ENCODE measurements around the gene FDPS. TPM values are rescaled to one million over a fixed set of nuclear protein-coding genes. Genes with fewer than 3 reads are reported as not detected.

The FDPS gene
- total RNA-seq, 1 experiment from 2014 or later = 301 TPM

GRCh38 chr1:155325603-155325893 is 16.9 kb downstream of the FDPS start:
- no peak for ATAC-seq
- CTCF ChIA-PET = interaction anchor here (1.1 kb wide), 1 partner anchor 75 kb away, joined by 4 read pairs; no protein-coding TSS in a partner anchor
- no peak for TF ChIP-seq EZH2phosphoT487 (IDR thresholded peaks at IDR 0.05; ENCODE audit: borderline replicate concordance, low read length)
- no peak for TF ChIP-seq CTCF (conservative IDR thresholded peaks at IDR 0.05; ENCODE audit: low read depth, low read length)
- TF ChIP-seq EZH2 (IDR thresholded peaks at IDR 0.05; ENCODE audit: low read length, unreplicated experiment) = no peak
- no peak for DNase-seq
- Histone ChIP-seq H2AFZ (ENCODE audit: low read length) (peak overlapping the region; percentile 92; the same call in 1 of the 2 replicates), H3K9me2 (replicated peaks; ENCODE audit: low read length) (no peaks in the 10 kb centered on the region), H3K4me2 (ENCODE audit: low read length) (peak overlapping the region; percentile 93), H3K36me3 (ENCODE audit: low read depth, low read length) (peaks cover 19% of the 10 kb centered on the region), H3K9ac (ENCODE audit: low read length) (peak overlapping the region; percentile 84), H3K27me3 (ENCODE audit: low read length) (no peaks in the 10 kb centered on the region), H3K27ac (ENCODE audit: low read length) (no peak overlapping the region), H3K79me2 (ENCODE audit: low read length) (peaks cover 29% of the 10 kb centered on the region), H3K9me3 (ENCODE audit: low read length) (no peaks in the 10 kb centered on the region), H3K4me1 (ENCODE audit: insufficient read depth, low read length) (peaks cover 27% of the 10 kb centered on the region), H3F3A (ENCODE audit: low read length, unreplicated experiment) (no peaks in the 10 kb centered on the region), H3K4me3 (ENCODE audit: low read length) (peak overlapping the region; percentile 80), H4K20me1 (ENCODE audit: low read length) (0 out of 2 replicates have a peak, but pooled peaks cover 3% of the 10 kb centered on the region)
- no TSS peak for BruUV-seq (replicated peaks)
- intact Hi-C loops (cut with micrococcal nuclease) = loop anchor here (1.0 to 2.0 kb wide), 2 partner anchors 75 to 119 kb away; partner anchors contain the start of gene THBS3
- POLR2A ChIA-PET (ENCODE audit: unreplicated experiment) = no interaction called here

GRCh38 chr1:155326020-155326526 is 17.4 kb downstream of the FDPS start:
- peaks cover 27% of the 10 kb centered on the region for H3K4me1 ChIP-seq (ENCODE audit: insufficient read depth, low read length)
- TF ChIP-seq EZH2 (IDR thresholded peaks at IDR 0.05; ENCODE audit: low read length, unreplicated experiment) (no peak), CTCF (conservative IDR thresholded peaks at IDR 0.05; ENCODE audit: low read depth, low read length) (no peak), EZH2phosphoT487 (IDR thresholded peaks at IDR 0.05; ENCODE audit: borderline replicate concordance, low read length) (no peak)
- DNase-seq (no peak), ATAC-seq (no peak)
- peaks cover 24% of the 10 kb centered on the region for H3K36me3 ChIP-seq (ENCODE audit: low read depth, low read length)
- H3K9me2 ChIP-seq (replicated peaks; ENCODE audit: low read length) = no peaks in the 10 kb centered on the region
- ChIA-PET POLR2A (ENCODE audit: unreplicated experiment) (no interaction called here), CTCF (no interaction called here)
- no peaks in the 10 kb centered on the region for H3F3A ChIP-seq (ENCODE audit: low read length, unreplicated experiment)
- intact Hi-C loops (cut with micrococcal nuclease) = no loop called here
- no peak overlapping the region for H3K27ac ChIP-seq (ENCODE audit: low read length)
- BruUV-seq (replicated peaks) = no TSS peak
- H3K9ac ChIP-seq (ENCODE audit: low read length) = no peak overlapping the region
- H3K79me2 ChIP-seq (ENCODE audit: low read length) = peaks cover 29% of the 10 kb centered on the region
- H4K20me1 ChIP-seq (ENCODE audit: low read length) = 0 out of 2 replicates have a peak, but pooled peaks cover 3% of the 10 kb centered on the region
- H3K4me2 ChIP-seq (ENCODE audit: low read length) = peak overlapping the region; percentile 93
- H2AFZ ChIP-seq (ENCODE audit: low read length) = no peak overlapping the region
- no peaks in the 10 kb centered on the region for H3K27me3 ChIP-seq (ENCODE audit: low read length)
- no peaks in the 10 kb centered on the region for H3K9me3 ChIP-seq (ENCODE audit: low read length)
- peak overlapping the region; percentile 80 for H3K4me3 ChIP-seq (ENCODE audit: low read length)

GRCh38 chr1:155326631-155327037 is 18.0 kb downstream of the FDPS start:
- no TSS peak for BruUV-seq (replicated peaks)
- Histone ChIP-seq H3K4me2 (ENCODE audit: low read length) (0 out of 2 replicates have a peak overlapping the region, but pooled peaks have one; percentile 93), H3K27ac (ENCODE audit: low read length) (no peak overlapping the region), H3F3A (ENCODE audit: low read length, unreplicated experiment) (no peaks in the 10 kb centered on the region), H3K4me1 (ENCODE audit: insufficient read depth, low read length) (peaks cover 26% of the 10 kb centered on the region), H3K27me3 (ENCODE audit: low read length) (no peaks in the 10 kb centered on the region), H3K36me3 (ENCODE audit: low read depth, low read length) (peaks cover 27% of the 10 kb centered on the region), H3K9ac (ENCODE audit: low read length) (no peak overlapping the region), H2AFZ (ENCODE audit: low read length) (no peak overlapping the region), H4K20me1 (ENCODE audit: low read length) (0 out of 2 replicates have a peak, but pooled peaks cover 3% of the 10 kb centered on the region), H3K9me2 (replicated peaks; ENCODE audit: low read length) (no peaks in the 10 kb centered on the region), H3K79me2 (ENCODE audit: low read length) (peaks cover 29% of the 10 kb centered on the region), H3K9me3 (ENCODE audit: low read length) (no peaks in the 10 kb centered on the region), H3K4me3 (ENCODE audit: low read length) (no peak overlapping the region)
- TF ChIP-seq CTCF (conservative IDR thresholded peaks at IDR 0.05; ENCODE audit: low read depth, low read length) = no peak
- TF ChIP-seq EZH2 (IDR thresholded peaks at IDR 0.05; ENCODE audit: low read length, unreplicated experiment) = no peak
- TF ChIP-seq EZH2phosphoT487 (IDR thresholded peaks at IDR 0.05; ENCODE audit: borderline replicate concordance, low read length) = no peak
- no peak for ATAC-seq
- POLR2A ChIA-PET (ENCODE audit: unreplicated experiment) = interaction anchor here (0.6 kb wide), 1 partner anchor 16 kb away, joined by 5 read pairs; no protein-coding TSS in a partner anchor
- CTCF ChIA-PET = no interaction called here
- no peak for DNase-seq
- intact Hi-C loops (cut with micrococcal nuclease) = no loop called here
